ENCODE results near the gene DMRTB1.
"Not testable (repeated sequence)": the region's sequence is repeated elsewhere in the genome, so short reads cannot be mapped to it uniquely, and the experiment has no call there.

DMRTB1 gene

DNA sequence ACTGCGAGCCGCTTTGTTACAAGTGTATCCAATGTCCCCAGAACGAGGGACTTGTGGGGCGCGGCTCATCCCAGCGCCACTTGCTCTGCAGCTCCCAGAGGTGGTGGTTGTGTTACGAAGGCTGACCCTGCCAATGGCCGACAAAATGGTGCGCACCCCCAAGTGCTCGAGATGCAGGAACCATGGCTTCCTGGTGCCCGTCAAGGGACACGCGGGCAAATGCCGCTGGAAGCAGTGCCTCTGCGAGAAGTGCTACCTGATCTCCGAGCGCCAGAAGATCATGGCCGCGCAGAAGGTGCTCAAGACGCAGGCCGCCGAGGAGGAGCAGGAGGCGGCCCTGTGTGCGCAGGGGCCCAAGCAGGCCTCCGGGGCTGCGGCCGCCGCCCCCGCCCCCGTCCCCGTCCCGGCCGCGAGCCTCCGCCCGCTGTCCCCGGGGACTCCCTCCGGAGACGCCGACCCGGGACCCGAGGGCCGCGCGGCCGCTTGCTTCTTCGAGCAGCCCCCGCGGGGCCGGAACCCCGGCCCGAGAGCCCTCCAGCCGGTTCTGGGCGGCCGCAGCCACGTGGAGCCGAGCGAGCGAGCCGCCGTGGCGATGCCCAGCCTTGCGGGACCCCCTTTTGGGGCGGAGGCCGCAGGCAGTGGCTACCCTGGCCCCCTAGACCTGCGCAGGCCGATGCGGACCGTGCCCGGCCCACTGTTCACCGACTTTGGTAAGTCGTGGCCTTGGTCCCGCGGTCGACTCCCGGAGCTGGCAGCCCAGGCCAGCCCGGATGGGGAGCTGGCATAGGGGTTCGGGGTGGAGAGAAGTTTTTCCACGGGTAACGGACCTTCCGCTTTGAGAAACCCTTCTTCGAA lies at the start of gene DMRTB1:
TSS of gene DMRTB1 (plus strand) at position 79 of the 855 bp plus-strand sequence. CDS start at position 134, 55 bp downstream.
- DNase-seq = no peak

DNA sequence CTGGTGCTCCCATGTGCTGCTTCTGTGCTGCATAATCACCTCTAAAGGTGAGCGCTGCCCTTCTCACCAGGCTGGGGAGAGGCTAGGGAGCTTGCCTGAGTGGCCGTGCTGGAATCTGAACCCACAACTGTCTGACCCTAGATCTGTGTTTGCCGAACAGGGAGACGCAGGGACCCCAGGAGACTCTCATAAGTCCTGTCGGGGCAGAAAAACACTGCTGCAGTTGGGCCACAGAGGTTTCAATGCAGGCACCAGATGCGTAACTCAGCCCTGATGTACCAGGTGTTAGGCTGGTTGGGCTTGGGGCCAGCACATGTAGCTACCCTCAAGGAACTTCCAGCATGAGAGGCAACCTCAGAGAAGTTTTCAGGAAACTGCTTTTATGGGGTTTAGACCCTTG lies 49.5 kb upstream of the DMRTB1 start:
- DNase-seq = no peak

DNA sequence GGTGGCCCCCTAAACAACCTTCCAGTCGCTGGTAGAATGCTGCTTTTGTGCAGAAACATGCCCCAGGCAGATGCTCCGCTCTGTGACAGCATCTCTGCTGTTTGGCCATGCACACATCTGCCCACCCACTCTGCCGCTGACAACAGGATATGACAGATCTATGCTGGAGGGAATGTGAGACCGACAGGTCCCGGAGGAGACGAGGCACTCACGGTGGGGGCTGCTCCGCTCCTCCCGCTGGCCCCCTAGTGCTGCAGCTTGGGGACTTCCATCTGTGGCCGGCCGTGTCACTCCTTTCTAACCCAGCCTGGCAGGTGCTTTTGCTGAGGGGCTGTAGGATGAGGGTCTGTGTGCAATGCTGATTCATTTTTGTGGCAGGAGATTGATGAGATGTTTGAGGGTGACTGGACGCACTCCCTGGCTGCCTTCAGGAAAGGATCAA lies 49.1 kb upstream of the DMRTB1 start:
- no peak for DNase-seq

DNA sequence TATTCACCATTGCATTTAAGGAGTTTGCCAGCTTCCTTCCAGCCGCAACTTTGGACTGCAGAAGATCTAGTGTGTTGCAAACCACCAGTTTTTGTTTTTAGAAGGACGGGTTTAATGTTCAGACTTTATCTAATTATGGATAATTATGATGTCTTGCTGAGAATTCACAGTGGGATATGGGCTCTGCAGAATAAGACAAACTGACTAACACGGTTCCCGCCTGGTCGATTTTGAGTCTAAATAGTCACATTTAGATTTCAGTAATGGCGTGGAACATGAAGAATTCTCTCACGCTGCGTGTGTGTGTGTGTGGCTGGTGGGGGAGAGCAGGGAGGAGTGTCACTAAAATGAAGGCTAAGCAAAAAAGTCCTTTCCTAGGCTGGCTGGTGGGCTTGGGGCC lies 48.5 kb upstream of the DMRTB1 start:
- no peak for DNase-seq

DNA sequence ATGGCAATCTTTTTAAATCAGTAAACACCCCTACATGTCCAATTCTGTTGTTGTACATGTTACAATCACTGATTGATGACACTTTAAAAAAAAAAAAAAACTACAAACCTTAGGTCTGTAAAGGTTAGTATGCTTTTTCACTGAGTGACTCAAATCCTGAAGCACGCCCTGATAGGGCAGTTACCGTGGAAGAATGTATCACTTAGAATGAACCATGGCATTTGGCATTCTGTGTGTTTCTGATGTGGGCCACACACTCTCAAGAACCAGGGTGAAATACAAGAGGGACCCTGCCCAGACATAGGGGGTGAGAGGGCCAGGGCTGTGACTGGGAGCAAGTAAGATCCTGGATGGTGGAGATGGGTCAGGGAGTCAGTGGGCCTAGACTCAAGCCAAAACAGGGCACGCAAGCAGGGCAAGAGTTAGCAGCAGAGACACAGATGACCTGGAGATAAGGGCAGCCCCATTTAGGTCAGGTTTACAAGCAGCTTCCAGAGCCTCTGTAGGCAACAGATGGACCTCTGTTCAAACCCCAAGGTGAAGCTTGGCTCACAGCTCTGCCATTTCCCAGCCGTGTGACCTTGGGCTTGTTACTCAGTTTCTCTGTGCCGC lies 47.6 kb upstream of the DMRTB1 start:
- DNase-seq = no peak

DNA sequence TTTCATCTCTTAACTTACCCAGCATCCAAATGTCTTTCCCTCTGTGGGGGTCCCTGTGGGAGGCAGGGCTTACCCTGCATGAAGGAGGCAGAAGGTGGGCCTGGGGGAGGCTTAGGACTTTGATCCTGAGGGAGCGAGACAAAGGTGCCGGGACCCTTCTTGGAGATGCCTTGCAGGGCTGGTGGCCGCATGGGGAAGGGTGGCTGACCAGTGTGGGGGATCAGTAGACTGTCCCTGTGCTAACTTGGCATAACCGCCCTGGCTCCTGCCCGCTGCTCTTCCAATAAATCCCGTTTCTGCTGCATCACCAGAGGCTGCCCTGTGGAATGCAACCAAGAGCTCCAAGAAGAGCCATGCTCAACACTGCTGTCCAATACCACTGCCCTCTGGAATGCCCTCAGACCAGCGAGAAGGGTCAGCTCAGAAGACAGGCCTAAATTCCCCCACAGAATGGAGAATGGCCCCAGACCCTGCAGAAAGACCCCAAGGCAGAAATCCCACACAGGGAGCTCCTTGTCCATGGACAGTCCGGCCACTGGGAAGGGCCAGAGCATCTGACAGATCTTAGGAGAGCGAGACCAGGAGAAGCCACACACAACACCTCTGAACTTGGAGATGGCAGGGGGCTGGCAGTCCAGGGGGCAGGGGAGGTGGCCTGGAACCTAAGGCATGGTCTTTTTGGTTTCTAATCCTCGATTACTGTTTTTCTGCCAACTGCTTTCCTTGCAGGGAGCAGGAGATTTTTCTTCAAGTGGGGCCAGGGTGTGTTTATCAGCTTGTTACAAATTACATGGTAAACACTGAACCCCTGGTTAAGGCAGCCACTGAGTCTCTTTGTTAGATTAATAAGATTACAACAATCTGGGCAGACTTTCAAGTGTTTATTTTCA lies 46.7 kb upstream of the DMRTB1 start:
- no peak for DNase-seq

DNA sequence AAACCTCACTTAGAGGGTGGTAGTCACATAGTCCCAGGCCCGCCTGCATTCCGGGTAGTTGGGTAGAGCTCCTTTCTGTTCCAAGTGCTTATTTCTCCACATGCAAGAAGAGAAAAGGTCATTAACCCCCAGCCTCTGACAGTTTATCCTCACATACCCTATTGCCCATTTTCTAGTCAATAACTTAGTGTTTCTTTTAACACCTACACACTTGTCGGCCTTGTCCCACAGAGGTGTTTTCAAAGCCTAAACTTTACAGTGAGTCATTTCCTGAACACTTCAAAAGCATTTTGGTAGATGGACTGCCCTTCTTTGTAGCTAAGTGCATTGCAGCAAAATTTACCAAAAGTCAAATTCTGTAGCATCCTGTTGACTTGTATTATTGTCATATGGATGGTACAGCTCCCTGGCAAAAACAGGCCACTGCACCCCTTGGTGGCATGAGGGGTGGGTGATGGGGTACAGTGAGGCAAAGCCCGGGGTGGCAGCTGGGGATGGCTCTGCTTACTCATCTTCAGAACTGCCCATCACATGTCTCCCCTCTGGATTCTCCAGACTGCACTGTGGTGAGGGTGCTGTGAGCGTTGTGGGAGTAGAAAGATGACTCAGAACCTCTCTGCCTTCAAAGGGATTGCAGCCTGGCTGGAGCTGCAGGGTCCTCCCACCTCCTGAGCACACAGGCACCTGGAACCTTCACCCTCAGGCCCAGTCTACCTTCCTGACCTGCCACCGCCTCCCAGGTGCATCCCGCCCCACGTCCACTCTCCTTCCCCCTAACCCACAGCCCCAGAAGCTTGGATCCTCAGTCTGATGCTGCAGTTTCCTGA lies 45.8 kb upstream of the DMRTB1 start:
- DNase-seq = no peak

DNA sequence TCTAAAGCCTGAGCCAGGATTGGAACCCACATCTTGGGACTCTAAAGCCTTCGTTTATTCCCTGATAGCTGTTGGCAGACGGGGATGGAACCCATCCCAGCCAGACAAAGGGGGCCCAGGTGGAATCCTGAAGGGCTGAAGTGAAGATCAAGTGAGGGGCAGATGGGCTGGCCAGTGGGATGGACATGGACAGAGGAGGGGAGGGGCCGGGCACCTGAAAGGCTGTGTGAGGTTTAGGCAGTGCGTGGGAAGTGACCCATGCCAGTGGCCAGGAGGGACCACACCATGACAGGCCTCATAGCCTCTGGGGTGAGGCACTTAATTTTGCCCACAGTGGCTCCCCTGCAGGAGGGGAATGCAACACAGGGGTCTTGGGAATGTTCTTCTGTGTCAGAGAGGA lies 44.6 kb upstream of the DMRTB1 start:
- no peak for DNase-seq

DNA sequence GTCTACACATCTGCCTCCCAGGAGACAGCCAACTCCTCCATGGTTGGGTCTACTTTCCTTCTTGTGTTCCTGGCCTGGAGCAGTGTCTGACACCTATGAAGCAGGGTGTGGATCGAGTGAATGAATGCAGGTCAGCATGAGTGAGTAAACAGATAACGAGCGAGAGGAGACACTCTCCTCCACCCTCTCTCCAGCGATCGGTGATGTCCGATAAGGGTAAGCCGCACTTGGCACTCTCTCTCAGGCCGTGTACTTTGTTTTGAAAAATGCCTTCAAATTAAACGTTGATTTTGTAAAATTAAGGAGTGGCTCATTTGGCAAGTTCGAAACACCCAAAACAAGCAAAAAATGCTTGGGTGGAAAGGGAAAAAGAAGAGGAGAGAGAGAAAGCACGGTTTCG lies 43.8 kb upstream of the DMRTB1 start:
- no peak for DNase-seq

DNA sequence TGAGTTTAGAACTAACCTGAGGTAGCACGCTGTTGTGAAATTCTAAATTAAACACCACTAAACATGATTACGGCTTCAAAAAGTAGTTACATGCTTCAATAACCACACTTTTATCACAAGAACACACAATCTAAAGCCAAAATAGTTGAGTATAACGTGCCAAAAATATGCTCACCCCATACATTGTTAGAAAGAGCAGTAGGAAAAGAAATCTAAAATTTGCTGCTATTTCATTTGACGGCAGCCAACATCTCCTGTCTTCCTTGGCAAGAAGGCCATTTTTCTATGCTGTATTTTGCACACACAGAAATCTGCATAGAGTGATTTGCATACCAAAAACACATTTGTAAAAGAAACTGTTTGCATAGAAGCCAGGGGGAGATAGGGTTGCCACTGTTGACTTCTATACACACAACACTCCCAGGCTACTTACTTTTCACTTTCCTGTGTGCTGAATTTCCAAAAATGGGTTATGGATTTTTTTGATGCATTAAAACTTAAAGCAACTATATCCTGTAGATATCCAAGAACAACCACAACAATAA lies 42.9 kb upstream of the DMRTB1 start:
- no peak for DNase-seq

DNA sequence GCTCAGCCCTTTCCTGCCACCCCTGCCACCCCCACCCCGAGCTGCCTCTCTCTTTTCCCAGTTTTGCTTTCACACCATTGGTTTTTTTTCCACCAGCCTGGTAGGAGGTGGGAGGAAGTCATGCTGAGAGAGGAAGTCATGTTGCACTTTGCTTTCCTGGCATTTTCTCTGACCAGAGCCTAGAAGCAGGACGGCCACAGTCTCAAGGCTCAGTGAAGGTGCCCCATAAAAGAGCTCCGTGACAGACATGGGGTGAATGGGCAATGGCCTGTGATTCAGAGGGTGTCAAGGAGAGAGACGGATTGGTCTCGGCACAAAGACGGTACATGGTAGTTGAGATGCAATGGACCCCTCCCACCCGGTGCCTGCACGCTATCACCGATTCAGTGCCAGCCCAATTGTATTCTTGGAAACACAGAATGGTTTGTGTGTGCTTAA lies 42.1 kb upstream of the DMRTB1 start:
- no peak for DNase-seq

DNA sequence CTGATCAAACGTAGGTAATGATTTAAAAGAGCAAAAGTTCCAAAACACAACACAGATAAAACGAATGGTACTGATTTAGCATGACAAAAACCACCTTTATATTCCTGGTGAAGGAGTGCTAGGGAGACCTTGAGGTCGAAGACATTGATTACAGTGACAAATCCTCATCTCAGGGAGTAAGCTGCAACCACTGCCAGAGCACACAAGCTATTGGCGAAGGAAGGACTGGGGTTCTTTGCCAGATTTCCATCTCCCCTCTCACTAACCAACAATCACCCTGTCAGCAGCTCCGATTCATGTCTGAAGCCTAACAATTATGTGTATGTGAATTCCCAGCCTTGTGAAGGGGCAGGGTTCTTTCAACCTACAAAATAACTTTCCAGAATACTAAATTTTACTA lies 40.2 kb upstream of the DMRTB1 start:
- no peak for DNase-seq

DNA sequence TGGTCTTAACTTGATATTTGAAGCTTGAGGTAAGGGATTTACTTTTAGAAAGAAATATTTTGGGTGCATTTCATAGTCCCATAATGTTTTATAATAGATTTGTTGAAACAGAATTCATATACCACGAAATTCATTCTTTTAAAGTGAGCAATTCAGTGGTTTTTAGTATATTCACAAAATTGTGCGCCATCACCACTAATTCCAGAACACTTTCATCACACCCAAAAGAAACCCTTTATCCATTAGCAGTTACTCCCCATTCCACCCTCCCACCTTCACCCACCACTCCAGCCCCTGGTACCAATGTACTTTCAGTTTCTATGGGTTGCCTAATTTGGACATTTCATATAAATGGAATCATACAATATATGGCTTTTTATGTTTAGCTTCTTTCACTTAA lies 38.9 kb upstream of the DMRTB1 start:
- no peak for DNase-seq

DNA sequence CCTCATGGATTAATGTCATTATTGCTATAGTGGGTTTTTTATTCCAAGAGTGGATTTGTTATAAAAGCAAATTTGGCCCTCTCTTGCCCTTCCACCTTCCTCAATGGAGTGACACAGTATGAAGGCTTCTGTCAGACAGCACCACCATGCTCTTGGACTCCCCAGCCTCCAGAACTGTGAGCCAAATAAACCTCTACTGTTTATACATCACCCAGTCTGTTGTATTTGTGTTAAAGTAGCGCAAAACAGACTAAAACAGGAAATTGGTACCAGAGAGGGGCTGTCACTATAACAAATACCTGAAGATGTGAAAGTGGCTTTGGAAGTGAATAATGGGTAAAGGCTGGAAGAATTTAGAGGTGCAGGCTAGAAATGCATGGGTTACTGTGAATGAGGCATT lies 38.0 kb upstream of the DMRTB1 start:
- no peak for DNase-seq

DNA sequence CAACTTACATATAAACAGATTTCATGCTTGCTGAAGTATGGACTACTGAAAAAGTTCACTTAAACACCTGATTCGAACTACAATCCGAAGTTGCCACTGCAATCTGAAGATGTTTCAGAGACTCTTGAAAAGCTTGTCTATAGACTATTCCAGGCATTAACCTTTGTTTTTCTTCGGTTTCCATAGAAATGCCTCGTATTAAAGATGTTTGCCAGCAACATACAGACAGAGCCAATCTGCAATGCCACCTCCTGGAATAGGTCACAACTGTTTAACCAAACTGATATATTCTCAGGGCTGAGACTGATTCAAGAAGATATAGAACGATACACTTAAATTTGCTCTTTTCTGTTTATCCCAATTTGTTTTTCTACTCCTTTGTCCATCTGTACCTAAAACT lies 28.9 kb upstream of the DMRTB1 start:
- no peak for DNase-seq

DNA sequence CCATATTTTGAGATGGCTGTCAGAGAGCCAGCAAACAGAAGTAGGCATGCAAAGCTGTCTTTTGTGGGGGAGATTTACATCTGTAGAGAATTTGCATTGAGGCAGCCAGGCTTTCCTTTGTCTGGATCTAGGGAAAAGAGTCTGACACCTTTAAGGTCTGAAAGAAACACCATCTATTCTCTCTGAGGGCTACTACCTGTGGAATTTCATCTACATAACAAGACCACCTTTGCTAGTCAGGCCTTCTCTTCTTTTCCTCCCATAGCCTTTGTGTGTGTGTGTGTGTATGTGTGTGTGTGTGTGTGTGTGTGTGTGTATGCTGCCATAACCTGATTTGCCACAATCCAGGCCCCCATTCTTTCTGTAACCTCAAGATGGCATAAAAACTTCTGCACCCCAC lies 28.4 kb upstream of the DMRTB1 start:
- no peak for DNase-seq

DNA sequence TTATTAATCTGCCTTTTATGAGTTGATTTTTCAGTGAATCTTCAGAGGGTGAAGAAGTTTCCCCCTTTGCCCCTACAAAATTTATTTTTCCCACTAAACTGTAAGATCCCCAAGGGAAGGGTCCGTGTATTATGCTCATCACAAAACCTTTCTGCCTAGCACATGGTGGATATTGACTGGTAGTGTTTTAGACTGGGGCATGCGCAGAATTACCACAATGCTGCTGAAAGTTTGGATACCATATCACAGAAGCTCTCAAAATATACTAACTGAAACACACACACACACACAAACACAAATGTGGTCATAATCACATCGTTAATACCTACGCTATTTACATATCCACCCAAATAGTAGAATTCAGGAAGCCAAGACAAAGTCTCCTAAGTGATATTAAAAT lies 28.0 kb upstream of the DMRTB1 start:
- no peak for DNase-seq

DNA sequence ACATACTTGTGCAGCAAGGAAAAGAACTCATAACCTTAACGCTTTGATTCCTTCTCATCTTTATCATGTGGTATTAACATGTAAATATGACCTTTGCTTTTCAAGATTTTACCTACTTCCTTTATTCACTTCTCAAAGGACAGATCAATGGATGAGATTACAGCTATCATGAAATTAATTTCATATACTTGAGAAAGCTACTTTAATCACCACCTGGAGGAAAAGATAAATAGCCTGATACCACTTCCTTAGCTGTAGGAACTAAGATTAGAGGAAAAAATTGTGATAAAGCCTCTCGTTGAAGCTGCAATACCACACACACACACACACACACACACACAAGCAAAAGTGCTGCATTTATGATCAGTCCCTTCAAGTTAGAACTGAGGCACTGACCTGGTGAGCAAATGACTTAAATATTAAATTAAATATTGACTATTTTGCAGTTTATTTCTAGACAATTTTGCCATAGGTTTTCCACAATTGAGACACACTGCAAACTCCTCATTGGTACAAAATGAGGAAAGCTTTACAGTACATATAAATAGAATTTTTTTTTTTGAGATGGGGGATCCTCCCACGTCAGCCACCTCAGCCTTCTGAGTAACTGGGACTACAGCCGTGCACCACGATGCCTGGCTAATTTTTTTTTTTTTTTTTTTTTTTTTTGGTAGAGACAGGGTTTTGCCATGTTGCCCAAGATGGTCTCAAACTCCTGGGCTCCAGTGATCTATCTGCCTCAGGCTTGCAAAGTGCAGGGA lies 27.2 kb upstream of the DMRTB1 start:
- no peak for DNase-seq

DNA sequence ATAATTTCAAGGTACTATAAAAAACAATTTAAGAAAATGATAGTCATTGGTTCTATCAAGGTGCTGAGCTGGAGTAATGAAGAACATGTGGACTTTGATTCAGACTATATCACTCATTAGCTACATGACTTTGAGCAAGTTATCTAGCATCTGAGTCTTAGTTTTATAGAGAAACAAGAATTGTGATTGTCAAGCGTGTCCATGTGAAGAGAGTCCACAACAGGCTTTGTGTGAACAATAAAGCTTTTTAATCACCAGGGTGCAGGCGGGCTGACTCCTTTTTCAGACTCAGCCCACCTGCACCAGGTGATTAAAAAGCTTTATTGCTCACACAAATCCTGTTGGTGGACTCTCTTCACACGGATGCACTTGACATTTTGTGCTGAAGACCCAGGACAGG lies 26.6 kb upstream of the DMRTB1 start:
- DNase-seq = no peak

DNA sequence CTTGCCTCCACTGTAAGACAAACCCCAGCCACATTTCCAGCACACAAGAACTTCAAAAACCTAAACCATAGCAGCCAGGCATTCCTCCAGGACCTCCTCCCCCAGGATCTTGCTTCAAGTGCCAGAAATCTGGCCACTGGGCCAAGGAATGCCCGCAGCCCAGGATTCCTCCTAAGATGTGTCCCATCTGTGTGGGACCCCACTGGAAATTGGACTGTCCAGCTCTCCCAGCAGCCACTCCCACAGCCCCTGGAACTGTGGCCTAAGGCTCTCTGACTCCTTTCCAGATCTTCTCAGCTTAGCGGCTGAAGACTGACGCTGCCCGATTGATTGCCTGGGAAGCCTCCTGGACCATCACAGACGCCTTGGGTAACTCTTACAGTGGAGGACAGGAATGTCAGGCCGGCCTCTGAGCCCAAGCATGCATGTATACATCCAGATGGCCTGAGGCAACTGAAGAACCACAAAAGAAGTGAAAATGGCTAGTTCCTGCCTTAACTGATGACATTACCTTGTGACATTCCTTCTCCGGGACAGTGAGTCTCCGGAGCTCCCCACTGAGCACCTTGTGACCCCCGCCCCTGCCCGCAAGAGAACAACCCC lies 24.7 kb upstream of the DMRTB1 start:
- DNase-seq = not testable (repeated sequence)

DNA sequence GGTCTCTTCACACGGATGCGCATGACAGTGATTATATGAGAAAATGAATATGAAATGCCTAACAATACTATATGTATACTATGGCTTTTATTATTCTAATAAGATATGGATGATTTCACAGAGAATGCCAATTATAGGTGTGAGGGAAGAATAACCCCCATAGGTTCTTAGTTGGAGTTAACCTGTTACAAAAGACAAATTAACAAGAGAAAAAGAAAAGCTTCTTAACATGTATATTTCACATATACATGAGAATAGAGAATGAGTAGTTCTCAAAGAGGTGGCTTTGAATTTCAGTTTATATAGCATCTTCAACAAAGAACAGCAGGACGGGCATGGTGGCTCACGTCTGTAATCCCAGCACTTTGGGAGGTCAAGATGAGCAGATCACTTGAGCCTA lies 24.0 kb upstream of the DMRTB1 start:
- DNase-seq = no peak

All from NCI-H1105 (cell line).